ENCODE data around the gene TRAPPC12.

The TRAPPC12 gene

GRCh38 chr2:3517948-3518495 is 138.5 kb downstream of the TRAPPC12 start:
- no peak for DNase-seq

GRCh38 chr2:3518496-3519254 is 139.2 kb downstream of the TRAPPC12 start:
- DNase-seq, result peak; percentile 97 to 98

- peak; percentile 81 to 82 for DNase-seq
Observed at GRCh38 chr2:3519255-3520205, 140.0 kb downstream of the TRAPPC12 start, which contains the start of gene ADI1. ADI1 (minus strand) TSS chr2:3519531; CDS start chr2:3519487, 44 bp downstream.

GRCh38 chr2:3520591-3520990 is 141.1 kb downstream of the TRAPPC12 start:
- no peak for DNase-seq

GRCh38 chr2:3522961-3523421 is 143.5 kb downstream of the TRAPPC12 start:
- DNase-seq, result no peak

- no peak for DNase-seq
Observed at GRCh38 chr2:3523551-3524041, 144.1 kb downstream of the TRAPPC12 start.

- no peak for DNase-seq
Observed at GRCh38 chr2:3526871-3527270, 147.4 kb downstream of the TRAPPC12 start.

GRCh38 chr2:3527886-3528785 is 148.6 kb downstream of the TRAPPC12 start:
- DNase-seq, result no peak

Data from SHP77 (cell line).